ENCODE data around the gene MOB3C.
"Not testable (repeated sequence)": the region's sequence is repeated elsewhere in the genome, so short reads cannot be mapped to it uniquely, and the experiment has no call there.

Gene MOB3C

GRCh38 chr1:46616277-46617107 is at the start of gene MOB3C:
TSS of gene MOB3C (minus strand) at chr1:46616811. CDS start at chr1:46613321, 3,490 bp downstream.
- Mint-ChIP-seq H3K27me3 (no peaks in the 10 kb centered on the region), H3K36me3 (peaks cover 18% of the 10 kb centered on the region), H3K9me3 (no peaks in the 10 kb centered on the region), H3K4me1 (peaks cover 80% of the 10 kb centered on the region), H3K27ac (peak within 1 kb of the TSS; percentile 86), H3K4me3 (peak within 1 kb of the TSS; percentile 88)
- peak; percentile 85 for ATAC-seq

- no peak for ATAC-seq
- H3K36me3 Mint-ChIP-seq: peaks cover 11% of the 10 kb centered on the region
- no peaks in the 10 kb centered on the region for H3K27me3 Mint-ChIP-seq
- H3K4me3 Mint-ChIP-seq: no peak overlapping the region
- no peaks in the 10 kb centered on the region for H3K9me3 Mint-ChIP-seq
- H3K4me1 Mint-ChIP-seq: peaks cover 15% of the 10 kb centered on the region
- H3K27ac Mint-ChIP-seq: no peak overlapping the region
Observed at GRCh38 chr1:46665983-46666382, 49.4 kb upstream of the MOB3C start.

- peaks cover 15% of the 10 kb centered on the region for H3K4me1 Mint-ChIP-seq
- H3K27ac Mint-ChIP-seq, H3K9me3 Mint-ChIP-seq, H3K27me3 Mint-ChIP-seq, H3K4me3 Mint-ChIP-seq, ATAC-seq: not testable (repeated sequence)
- H3K36me3 Mint-ChIP-seq: peaks cover 11% of the 10 kb centered on the region
Observed at GRCh38 chr1:46662919-46663318, 46.3 kb upstream of the MOB3C start.

- H3K27ac Mint-ChIP-seq, H3K4me3 Mint-ChIP-seq, H3K4me1 Mint-ChIP-seq, ATAC-seq, H3K9me3 Mint-ChIP-seq, H3K27me3 Mint-ChIP-seq: not testable (repeated sequence)
- peaks cover 28% of the 10 kb centered on the region for H3K36me3 Mint-ChIP-seq
Observed at GRCh38 chr1:46660116-46660515, 43.5 kb upstream of the MOB3C start.

GRCh38 chr1:46659307-46659870 is 42.8 kb upstream of the MOB3C start:
- H3K36me3 Mint-ChIP-seq: peaks cover 27% of the 10 kb centered on the region
- H3K27me3 Mint-ChIP-seq: no peaks in the 10 kb centered on the region
- H3K27ac Mint-ChIP-seq: no peak overlapping the region
- H3K4me1 Mint-ChIP-seq: no peaks in the 10 kb centered on the region
- H3K9me3 Mint-ChIP-seq: peaks cover 2% of the 10 kb centered on the region
- no peak for ATAC-seq
- H3K4me3 Mint-ChIP-seq: no peak overlapping the region

GRCh38 chr1:46657775-46658174 is 41.2 kb upstream of the MOB3C start:
- Mint-ChIP-seq H3K4me3 (no peak overlapping the region), H3K36me3 (peaks cover 33% of the 10 kb centered on the region), H3K9me3 (peaks cover 2% of the 10 kb centered on the region), H3K27me3 (no peaks in the 10 kb centered on the region), H3K4me1 (no peaks in the 10 kb centered on the region), H3K27ac (no peak overlapping the region)
- no peak for ATAC-seq

- no peak overlapping the region for H3K4me3 Mint-ChIP-seq
- no peak for ATAC-seq
- H3K9me3 Mint-ChIP-seq: peaks cover 2% of the 10 kb centered on the region
- H3K27ac Mint-ChIP-seq: no peak overlapping the region
- H3K27me3 Mint-ChIP-seq: no peaks in the 10 kb centered on the region
- H3K36me3 Mint-ChIP-seq: peaks cover 44% of the 10 kb centered on the region
- H3K4me1 Mint-ChIP-seq: no peaks in the 10 kb centered on the region
Observed at GRCh38 chr1:46656643-46657042, 40.0 kb upstream of the MOB3C start.

- Mint-ChIP-seq H3K4me3 (no peak overlapping the region), H3K27me3 (no peaks in the 10 kb centered on the region), H3K4me1 (no peaks in the 10 kb centered on the region), H3K36me3 (peaks cover 47% of the 10 kb centered on the region), H3K9me3 (peaks cover 2% of the 10 kb centered on the region), H3K27ac (no peak overlapping the region)
- ATAC-seq: no peak
Observed at GRCh38 chr1:46655848-46656247, 39.2 kb upstream of the MOB3C start.

- H3K9me3 Mint-ChIP-seq, H3K27ac Mint-ChIP-seq, H3K4me1 Mint-ChIP-seq, H3K27me3 Mint-ChIP-seq, H3K4me3 Mint-ChIP-seq, ATAC-seq: not testable (repeated sequence)
- peaks cover 59% of the 10 kb centered on the region for H3K36me3 Mint-ChIP-seq
Observed at GRCh38 chr1:46654698-46655097, 38.1 kb upstream of the MOB3C start.

GRCh38 chr1:46654012-46654411 is 37.4 kb upstream of the MOB3C start:
- H3K4me1 Mint-ChIP-seq: no peaks in the 10 kb centered on the region
- no peak overlapping the region for H3K27ac Mint-ChIP-seq
- H3K27me3 Mint-ChIP-seq: no peaks in the 10 kb centered on the region
- ATAC-seq: no peak
- peaks cover 6% of the 10 kb centered on the region for H3K9me3 Mint-ChIP-seq
- H3K4me3 Mint-ChIP-seq: no peak overlapping the region
- peaks cover 65% of the 10 kb centered on the region for H3K36me3 Mint-ChIP-seq

GRCh38 chr1:46653405-46653958 is 36.9 kb upstream of the MOB3C start:
- peaks cover 6% of the 10 kb centered on the region for H3K9me3 Mint-ChIP-seq
- no peak overlapping the region for H3K4me3 Mint-ChIP-seq
- no peaks in the 10 kb centered on the region for H3K4me1 Mint-ChIP-seq
- H3K27ac Mint-ChIP-seq: no peak overlapping the region
- H3K36me3 Mint-ChIP-seq: peaks cover 70% of the 10 kb centered on the region
- no peak for ATAC-seq
- H3K27me3 Mint-ChIP-seq: no peaks in the 10 kb centered on the region

GRCh38 chr1:46652321-46653100 is 35.9 kb upstream of the MOB3C start:
- no peak for ATAC-seq
- peaks cover 6% of the 10 kb centered on the region for H3K9me3 Mint-ChIP-seq
- no peak overlapping the region for H3K4me3 Mint-ChIP-seq
- H3K36me3 Mint-ChIP-seq: peaks cover 68% of the 10 kb centered on the region
- no peaks in the 10 kb centered on the region for H3K27me3 Mint-ChIP-seq
- no peaks in the 10 kb centered on the region for H3K4me1 Mint-ChIP-seq
- no peak overlapping the region for H3K27ac Mint-ChIP-seq

- ATAC-seq, H3K9me3 Mint-ChIP-seq, H3K27ac Mint-ChIP-seq, H3K4me3 Mint-ChIP-seq, H3K4me1 Mint-ChIP-seq, H3K27me3 Mint-ChIP-seq: not testable (repeated sequence)
- peaks cover 73% of the 10 kb centered on the region for H3K36me3 Mint-ChIP-seq
Observed at GRCh38 chr1:46651152-46651551, 34.5 kb upstream of the MOB3C start.

GRCh38 chr1:46650491-46650890 is 33.9 kb upstream of the MOB3C start:
- Mint-ChIP-seq H3K4me1 (no peaks in the 10 kb centered on the region), H3K4me3 (no peak overlapping the region), H3K36me3 (peaks cover 67% of the 10 kb centered on the region), H3K27ac (no peak overlapping the region), H3K9me3 (peaks cover 6% of the 10 kb centered on the region), H3K27me3 (no peaks in the 10 kb centered on the region)
- no peak for ATAC-seq

- no peak overlapping the region for H3K4me3 Mint-ChIP-seq
- no peak overlapping the region for H3K27ac Mint-ChIP-seq
- peaks cover 59% of the 10 kb centered on the region for H3K36me3 Mint-ChIP-seq
- H3K4me1 Mint-ChIP-seq: no peaks in the 10 kb centered on the region
- ATAC-seq: no peak
- H3K9me3 Mint-ChIP-seq: peaks cover 5% of the 10 kb centered on the region
- H3K27me3 Mint-ChIP-seq: no peaks in the 10 kb centered on the region
Observed at GRCh38 chr1:46649764-46650163, 33.2 kb upstream of the MOB3C start.
